ENCODE measurements around the gene NIF3L1. TPM values are rescaled to one million over a fixed set of nuclear protein-coding genes. Genes with fewer than 3 reads are reported as not detected.
"Not testable (repeated sequence)": the region's sequence is repeated elsewhere in the genome, so short reads cannot be mapped to it uniquely, and the experiment has no call there.

NIF3L1 gene
- total RNA-seq, 1 donor from 2014 or later, result 18.9 TPM

DNA sequence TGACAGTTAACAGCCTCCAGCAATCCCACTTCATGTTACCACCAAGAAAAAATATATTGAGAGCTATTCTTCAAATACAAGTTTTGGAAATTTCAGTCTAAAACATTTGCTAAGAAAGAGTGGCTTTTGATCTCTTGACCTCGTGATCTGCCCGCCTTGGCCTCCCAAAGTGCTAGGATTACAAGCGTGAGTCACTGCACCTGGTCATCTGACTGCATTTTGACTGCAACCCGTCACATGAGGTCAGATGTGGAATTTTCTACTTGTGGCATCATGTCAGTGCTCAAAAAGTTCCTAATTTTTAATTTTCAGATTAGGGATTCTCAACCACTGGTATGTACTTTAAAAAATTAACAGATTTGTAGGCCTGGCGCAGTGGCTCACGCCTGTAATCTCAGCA lies 15.6 kb upstream of the NIF3L1 start:
- no peak for DNase-seq

DNA sequence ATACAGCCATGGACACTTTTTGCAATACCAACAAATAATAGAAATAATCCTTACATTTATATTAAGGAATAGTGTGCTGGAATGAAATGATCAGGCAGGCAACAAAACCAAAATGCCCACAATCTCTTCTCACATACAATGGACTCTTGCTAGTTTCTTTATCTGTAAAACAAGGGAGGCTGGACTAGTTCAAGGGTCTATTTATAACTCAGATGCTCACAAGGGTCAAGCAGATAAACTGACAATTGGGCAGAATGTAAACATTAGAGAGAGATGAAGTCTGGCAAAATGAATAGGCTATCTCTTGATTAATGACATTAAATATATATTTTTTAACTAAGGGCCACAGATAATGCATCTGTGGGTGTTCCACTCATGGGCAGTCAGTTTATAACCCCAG lies 11.7 kb upstream of the NIF3L1 start:
- no peak for DNase-seq

- no peak for DNase-seq
These were observed 10.8 kb upstream of the NIF3L1 start for GRCh38 chr2:200878289-200878880.

DNA sequence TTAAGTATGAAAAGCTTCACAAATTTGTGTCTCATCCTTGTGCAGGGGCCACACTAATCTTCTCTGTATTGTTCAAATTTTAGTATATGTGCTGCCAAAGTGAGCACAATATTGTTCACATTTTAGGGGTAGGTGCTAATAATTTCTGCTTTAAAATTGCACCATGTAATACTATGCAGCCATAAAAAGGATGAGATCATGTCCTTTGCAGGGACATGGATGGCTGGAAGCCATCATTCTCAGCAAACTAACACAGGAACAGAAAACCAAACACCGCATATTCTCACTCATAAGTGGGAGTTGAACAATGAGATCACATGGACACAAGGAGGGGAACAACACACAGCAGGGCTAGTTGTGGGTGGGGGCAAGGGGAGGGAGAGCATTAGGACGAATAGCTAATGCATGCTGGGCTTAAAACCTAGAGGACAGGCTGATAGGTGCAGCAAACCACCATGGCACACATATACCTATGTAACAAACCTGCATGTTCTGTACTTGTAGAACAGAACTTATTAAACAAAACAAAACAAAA lies 7.4 kb upstream of the NIF3L1 start:
- not testable (repeated sequence) for DNase-seq

DNA sequence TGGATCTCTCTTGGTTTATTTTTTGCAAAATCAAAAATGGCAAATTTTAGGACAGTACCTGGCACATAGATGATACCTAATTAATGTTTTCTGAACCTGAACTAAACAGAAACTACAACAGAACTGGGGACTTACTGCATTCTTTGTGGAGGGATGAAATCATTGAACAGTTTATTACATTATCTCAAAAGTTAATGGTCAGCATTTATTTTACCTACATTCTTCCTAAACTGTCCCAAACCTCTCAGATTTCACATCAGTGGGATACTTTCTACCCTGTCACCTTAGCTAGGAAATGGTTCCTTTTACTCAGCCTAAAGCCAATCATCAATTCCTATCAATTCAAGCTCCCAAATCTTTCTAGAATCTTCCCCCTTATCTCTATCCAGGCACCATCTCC lies 10.3 kb downstream of the NIF3L1 start:
- no peak for DNase-seq

- peak; percentile 65 for DNase-seq
These were observed 12.4 kb downstream of the NIF3L1 start for GRCh38 chr2:200901459-200902072.

DNA sequence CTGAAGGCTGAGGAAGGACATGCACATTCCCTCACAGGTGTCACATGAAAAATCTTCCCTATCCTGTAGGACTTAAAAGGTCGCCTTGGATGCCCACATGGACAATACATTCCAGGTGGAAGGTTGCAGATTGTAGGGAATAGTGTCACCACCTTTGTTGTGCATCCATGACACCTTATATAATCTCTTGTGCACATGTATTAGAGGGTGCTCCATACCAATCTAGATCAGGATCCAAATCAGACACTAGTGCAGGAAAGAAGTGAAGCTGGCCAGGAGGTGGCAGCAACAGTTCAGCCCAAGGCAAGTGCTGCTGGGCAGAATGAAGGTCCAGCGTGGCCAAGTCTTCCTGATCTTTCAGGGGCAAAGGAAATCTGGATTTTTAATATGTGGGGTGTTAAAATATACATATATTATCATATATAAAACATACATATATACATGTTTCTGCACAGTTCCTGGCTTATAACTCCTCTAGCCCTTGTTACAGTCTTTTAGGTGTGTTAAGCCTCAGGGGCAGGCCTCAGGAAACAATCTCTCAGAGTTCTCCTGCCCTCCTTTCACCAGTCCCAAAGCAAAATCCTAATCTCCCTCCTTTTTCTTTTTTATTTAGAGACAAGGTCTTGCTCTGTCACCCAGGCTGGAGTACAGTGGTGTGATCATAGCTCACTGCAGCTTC lies 16.6 kb downstream of the NIF3L1 start:
- DNase-seq, result no peak

GRCh38 chr2:200909958-200910357 lies 20.8 kb downstream of the NIF3L1 start:
- DNase-seq, result no peak

GRCh38 chr2:200913654-200914053 lies 24.5 kb downstream of the NIF3L1 start:
- no peak for DNase-seq

- no peak for DNase-seq
These were observed 33.3 kb downstream of the NIF3L1 start for GRCh38 chr2:200922439-200922838.

- DNase-seq, result no peak
These were observed 40.4 kb downstream of the NIF3L1 start for GRCh38 chr2:200929334-200930249.

DNA sequence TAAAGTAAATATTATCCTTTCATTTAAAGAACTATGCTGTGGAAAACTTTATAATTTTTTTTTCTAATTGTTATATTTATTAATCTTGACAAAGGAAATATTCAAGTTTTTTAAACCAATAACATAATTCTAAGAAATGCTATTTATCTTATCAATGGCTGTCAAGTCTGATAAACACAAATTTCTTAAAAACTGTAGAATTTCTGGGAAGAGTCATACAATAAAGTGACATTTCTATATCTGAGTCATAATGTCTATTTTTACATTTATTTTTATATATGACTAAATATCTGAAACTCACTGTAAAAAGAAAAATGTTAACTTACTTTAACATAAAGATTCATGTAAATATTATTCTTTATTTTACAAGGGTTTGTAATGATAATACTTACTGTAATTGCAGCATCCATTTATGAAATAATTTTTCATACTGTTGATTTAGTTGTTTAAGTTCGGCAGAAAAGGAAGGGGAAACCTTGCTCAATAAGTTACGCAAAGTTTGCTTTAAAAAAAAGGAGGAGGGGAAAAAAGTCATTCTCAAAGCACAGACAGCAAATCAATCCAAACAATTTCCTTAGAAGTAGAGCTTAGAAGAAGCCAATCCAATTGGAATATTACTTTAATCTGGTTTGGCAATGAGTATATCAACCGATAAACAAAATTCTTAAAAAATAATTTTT lies 41.9 kb downstream of the NIF3L1 start:
- DNase-seq, result no peak

DNA sequence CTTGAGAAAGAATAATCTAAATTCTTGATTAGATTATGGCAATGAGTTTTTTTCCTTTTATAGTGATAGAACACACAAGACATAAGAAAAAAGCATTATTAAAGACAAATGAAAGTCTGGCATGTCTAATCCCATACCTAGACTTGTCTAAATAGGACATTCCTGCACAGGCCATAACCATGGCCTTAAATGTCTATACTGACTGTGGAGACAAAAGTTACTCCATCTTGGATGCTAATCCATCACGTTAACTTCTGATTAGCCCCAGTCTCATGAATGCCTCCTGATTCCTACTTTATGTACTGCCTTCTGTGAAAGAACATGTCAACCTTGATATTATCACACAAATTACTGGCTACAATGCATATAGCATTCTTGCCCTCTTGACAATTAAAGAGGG lies 50.7 kb downstream of the NIF3L1 start:
- no peak for DNase-seq

DNA sequence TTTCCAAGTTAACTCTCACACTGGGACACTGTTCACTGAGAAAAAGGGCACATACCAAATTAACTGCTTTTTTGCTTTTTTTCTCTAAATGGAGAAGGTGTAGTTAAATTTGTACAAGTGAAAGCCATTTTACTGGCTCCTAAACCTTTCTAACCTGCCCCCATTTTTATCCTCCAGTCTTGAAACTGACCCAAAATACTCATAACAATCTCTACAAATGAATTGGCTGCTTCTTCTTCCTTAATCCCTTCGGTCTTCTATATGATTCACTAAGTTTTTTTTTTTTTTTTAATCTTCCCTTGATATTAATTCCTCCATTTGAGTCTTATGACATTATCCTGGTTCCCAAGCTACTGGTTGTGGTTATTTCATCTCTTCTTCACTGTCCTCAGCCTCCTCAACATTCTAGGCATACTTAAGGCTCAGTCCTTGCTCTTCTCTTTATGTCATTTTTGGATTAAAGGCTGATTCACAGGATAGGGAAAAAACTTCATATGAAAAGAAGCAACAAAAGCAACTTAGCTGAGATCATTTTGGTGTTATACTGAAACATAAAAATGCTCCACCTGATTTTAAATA lies 54.4 kb downstream of the NIF3L1 start:
- DNase-seq, result no peak

DNA sequence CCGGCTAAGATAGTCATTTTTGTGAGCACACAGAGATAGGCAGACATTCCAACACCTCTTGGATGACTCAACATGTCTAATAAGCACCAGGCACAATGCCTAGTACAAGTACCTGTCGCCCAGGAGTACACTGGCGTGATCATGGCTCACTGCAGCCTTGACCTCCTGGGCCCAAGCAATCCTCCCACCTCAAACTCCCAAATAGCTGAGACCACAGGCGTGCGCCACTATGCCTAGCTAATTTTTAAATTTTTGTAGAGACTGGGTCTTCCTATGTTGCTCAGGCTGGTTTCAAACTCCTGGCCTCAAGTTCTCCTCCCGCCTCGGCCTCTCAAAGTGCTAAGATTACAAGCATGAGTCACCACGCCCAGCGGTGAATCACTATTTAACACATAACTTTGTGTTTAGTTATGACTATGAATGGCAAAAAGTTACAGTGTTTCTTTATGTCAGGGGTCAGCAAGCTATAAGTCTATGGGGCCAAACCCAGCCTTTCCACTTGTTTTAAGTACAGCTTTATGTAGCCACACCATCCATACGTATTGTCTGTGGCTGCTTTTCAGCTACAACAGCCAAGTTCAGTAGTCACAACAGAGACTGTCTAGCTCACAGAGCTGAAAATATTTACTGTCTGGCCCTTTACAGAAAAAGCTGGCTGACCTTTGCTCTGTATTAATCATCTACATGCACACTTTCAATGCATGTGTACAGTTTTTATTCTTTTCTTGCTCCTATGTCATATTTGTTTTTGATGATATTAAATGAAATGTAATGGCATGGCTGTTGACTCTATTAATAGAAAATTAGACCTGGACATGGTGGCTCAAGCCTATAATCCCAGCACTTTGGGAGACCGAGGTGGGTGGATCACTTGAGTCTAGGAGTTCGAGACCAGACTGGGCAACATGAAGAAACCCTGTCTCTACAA lies 55.6 kb downstream of the NIF3L1 start:
- DNase-seq, result no peak

DNA sequence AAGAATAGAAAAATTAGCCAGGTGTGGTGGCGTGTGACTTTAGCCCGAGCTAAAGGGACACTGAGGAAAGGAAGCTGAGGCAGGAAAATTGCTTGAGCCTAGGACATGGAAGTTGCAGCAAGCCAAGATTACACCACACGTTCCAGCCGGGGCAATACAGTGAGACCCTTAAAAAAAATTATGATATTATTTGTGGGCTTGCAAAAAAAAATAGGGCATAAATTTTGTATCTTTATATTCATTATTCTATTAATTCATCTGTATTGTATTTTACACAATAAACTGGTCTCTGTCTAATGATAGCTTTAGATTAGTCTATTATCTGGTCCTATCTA lies 56.2 kb downstream of the NIF3L1 start:
- no peak for DNase-seq

DNA sequence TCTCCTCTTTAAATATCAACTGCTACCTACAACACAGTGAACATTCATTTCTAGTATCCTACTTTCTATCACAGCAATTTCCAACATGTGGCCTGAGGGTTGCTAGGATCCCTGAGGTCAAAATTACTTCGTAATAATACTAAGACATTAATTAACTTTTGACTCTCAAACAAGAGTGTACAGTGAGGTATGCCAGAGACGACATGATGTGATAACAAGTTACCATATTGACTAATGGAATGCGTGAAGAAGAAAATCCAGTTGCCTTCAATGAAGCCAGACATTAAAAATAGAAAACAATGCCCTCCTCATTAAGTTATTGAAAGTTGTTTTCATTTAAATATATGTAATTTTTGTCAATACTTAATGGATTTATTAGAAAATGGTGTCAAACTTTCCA lies 61.2 kb downstream of the NIF3L1 start:
- no peak for DNase-seq

All from skin of body (tissue), 2 donors.